ENCODE measurements around the gene GGA1.

GGA1 gene

GRCh38 chr22:37623075-37624016 lies 14.7 kb downstream of the GGA1 start:
- DNase-seq (ENCODE audit: low spot score) = peak; percentile 82
- TF ChIP-seq CTCF (IDR thresholded peaks at IDR 0.05; ENCODE audit: extremely low read depth, missing control alignments) = peak; percentile 62

- no peak for TF ChIP-seq CTCF (IDR thresholded peaks at IDR 0.05; ENCODE audit: extremely low read depth, missing control alignments)
- DNase-seq (ENCODE audit: low spot score) = no peak
Measured at GRCh38 chr22:37624017-37624365, 15.4 kb downstream of the GGA1 start.

GRCh38 chr22:37624876-37625275 lies 16.2 kb downstream of the GGA1 start:
- DNase-seq (ENCODE audit: low spot score) = no peak
- TF ChIP-seq CTCF (IDR thresholded peaks at IDR 0.05; ENCODE audit: extremely low read depth, missing control alignments) = no peak

GRCh38 chr22:37625737-37626136 lies 17.1 kb downstream of the GGA1 start:
- no peak for TF ChIP-seq CTCF (IDR thresholded peaks at IDR 0.05; ENCODE audit: extremely low read depth, missing control alignments)

GRCh38 chr22:37626144-37626543 lies 17.5 kb downstream of the GGA1 start:
- no peak for TF ChIP-seq CTCF (IDR thresholded peaks at IDR 0.05; ENCODE audit: extremely low read depth, missing control alignments)
- no peak for DNase-seq (ENCODE audit: low spot score)

More at GRCh38 chr22:37625737-37626136, 17.1 kb downstream of the GGA1 start:
- no peak for DNase-seq (ENCODE audit: low spot score)

GRCh38 chr22:37626556-37627075 lies 18.0 kb downstream of the GGA1 start:
- DNase-seq (ENCODE audit: low spot score) = no peak
- TF ChIP-seq CTCF (IDR thresholded peaks at IDR 0.05; ENCODE audit: extremely low read depth, missing control alignments) = no peak

- no peak for TF ChIP-seq CTCF (IDR thresholded peaks at IDR 0.05; ENCODE audit: extremely low read depth, missing control alignments)
- no peak for DNase-seq (ENCODE audit: low spot score)
Measured at GRCh38 chr22:37627121-37627520, 18.5 kb downstream of the GGA1 start.

All from GM20000 (cell line).